Measurements from ENCODE around the gene CCM2.

DNA sequence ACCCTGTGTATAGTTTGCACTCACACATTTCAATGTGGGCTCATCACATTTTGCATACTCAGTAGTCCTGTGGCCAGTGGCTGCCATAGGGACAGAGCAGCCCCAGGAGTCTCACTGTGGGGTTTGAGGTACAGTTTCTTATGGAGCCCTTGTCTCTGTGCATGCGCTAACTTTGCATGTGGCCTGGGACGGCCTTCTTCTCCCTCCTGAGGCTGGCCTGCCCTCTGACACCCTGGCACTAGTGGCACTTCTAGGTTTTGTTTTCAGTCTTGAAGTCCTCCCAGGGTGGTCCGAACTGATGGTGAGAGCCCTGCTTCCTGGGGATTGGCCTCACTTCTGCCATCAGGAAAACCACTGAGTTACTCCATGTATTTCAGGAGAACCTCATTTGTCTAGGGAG is 67.6 kb downstream of the CCM2 start:
- TF ChIP-seq POLR2AphosphoS5 (IDR thresholded peaks at IDR 0.05; ENCODE audit: low read depth, low read length) (no peak), TAF1 (IDR thresholded peaks at IDR 0.05; ENCODE audit: borderline replicate concordance, insufficient read depth, low read length) (no peak), FOXP2 (optimal IDR thresholded peaks at IDR 0.05; ENCODE audit: borderline replicate concordance, extremely low read depth, extremely low read length, insufficient read depth) (no peak), SIN3A (IDR thresholded peaks at IDR 0.05; ENCODE audit: borderline replicate concordance, insufficient read depth, low read length) (no peak)
- TF ChIP-seq, protein P1, sequence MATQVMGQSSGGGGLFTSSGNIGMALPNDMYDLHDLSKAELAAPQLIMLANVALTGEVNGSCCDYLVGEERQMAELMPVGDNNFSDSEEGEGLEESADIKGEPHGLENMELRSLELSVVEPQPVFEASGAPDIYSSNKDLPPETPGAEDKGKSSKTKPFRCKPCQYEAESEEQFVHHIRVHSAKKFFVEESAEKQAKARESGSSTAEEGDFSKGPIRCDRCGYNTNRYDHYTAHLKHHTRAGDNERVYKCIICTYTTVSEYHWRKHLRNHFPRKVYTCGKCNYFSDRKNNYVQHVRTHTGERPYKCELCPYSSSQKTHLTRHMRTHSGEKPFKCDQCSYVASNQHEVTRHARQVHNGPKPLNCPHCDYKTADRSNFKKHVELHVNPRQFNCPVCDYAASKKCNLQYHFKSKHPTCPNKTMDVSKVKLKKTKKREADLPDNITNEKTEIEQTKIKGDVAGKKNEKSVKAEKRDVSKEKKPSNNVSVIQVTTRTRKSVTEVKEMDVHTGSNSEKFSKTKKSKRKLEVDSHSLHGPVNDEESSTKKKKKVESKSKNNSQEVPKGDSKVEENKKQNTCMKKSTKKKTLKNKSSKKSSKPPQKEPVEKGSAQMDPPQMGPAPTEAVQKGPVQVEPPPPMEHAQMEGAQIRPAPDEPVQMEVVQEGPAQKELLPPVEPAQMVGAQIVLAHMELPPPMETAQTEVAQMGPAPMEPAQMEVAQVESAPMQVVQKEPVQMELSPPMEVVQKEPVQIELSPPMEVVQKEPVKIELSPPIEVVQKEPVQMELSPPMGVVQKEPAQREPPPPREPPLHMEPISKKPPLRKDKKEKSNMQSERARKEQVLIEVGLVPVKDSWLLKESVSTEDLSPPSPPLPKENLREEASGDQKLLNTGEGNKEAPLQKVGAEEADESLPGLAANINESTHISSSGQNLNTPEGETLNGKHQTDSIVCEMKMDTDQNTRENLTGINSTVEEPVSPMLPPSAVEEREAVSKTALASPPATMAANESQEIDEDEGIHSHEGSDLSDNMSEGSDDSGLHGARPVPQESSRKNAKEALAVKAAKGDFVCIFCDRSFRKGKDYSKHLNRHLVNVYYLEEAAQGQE (IDR thresholded peaks at IDR 0.05; ENCODE audit: insufficient read depth in 1 of 2, low read depth in 2 of 2, low read length in 2 of 2) = no peak

Data from PFSK-1 (cell line).